ENCODE measurements around the gene NTRK2. TPM values are rescaled to one million over a fixed set of nuclear protein-coding genes. Genes with fewer than 3 reads are reported as not detected.

NTRK2 gene
- polyA plus RNA-seq, 1 experiment: 2.0 TPM

DNA sequence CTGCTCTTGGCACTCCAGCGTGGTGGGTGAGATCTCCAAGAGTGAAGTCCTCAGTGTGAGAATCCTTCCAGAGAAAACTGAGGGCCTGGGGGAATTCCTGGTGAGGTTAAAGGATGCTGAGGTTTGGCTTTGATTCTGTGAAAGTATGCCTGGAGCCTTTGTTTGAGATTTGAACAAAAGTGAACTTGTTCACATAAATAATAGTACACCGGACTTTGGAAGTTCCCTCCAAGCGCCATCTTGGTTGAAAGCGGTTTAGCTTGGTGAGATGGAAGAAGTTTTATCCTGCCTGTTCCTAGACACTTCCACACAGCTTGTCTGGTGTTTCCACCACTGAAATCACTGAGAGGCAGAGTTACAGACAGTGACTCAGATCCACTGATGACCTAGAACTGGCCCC lies 286.4 kb downstream of the NTRK2 start:
- DNase-seq (ENCODE audit: low read depth): no peak
- POLR2A ChIA-PET: no interaction called here
- Histone ChIP-seq H3K27me3 (ENCODE audit: control insufficient read depth, insufficient read depth, low read length) (no peaks in the 10 kb centered on the region; the same call in 1 of the 2 replicates), H3K36me3 (ENCODE audit: control insufficient read depth, insufficient read depth, low read length) (no peaks in the 10 kb centered on the region), H3K4me3 (ENCODE audit: low read depth, low read length) (no peak overlapping the region)
- TF ChIP-seq CTCF (IDR thresholded peaks at IDR 0.05; ENCODE audit: insufficient read depth, low read depth, low read length): no peak
- CTCF ChIA-PET: interaction anchor here (0.7 to 1.9 kb wide), 6 partner anchors 45 to 287 kb away, joined by 3 to 8 read pairs (median 3); partner anchors contain the start of gene NTRK2

GRCh38 chr9:84959339-84959738 lies 289.8 kb downstream of the NTRK2 start:
- no peaks in the 10 kb centered on the region; the same call in 1 of the 2 replicates for H3K27me3 ChIP-seq (ENCODE audit: control insufficient read depth, insufficient read depth, low read length)
- no peaks in the 10 kb centered on the region for H3K36me3 ChIP-seq (ENCODE audit: control insufficient read depth, insufficient read depth, low read length)
- ChIA-PET POLR2A (no interaction called here), CTCF (no interaction called here)
- no peak overlapping the region for H3K4me3 ChIP-seq (ENCODE audit: low read depth, low read length)
- no peak for DNase-seq (ENCODE audit: low read depth)
- no peak for TF ChIP-seq CTCF (IDR thresholded peaks at IDR 0.05; ENCODE audit: insufficient read depth, low read depth, low read length)

DNA sequence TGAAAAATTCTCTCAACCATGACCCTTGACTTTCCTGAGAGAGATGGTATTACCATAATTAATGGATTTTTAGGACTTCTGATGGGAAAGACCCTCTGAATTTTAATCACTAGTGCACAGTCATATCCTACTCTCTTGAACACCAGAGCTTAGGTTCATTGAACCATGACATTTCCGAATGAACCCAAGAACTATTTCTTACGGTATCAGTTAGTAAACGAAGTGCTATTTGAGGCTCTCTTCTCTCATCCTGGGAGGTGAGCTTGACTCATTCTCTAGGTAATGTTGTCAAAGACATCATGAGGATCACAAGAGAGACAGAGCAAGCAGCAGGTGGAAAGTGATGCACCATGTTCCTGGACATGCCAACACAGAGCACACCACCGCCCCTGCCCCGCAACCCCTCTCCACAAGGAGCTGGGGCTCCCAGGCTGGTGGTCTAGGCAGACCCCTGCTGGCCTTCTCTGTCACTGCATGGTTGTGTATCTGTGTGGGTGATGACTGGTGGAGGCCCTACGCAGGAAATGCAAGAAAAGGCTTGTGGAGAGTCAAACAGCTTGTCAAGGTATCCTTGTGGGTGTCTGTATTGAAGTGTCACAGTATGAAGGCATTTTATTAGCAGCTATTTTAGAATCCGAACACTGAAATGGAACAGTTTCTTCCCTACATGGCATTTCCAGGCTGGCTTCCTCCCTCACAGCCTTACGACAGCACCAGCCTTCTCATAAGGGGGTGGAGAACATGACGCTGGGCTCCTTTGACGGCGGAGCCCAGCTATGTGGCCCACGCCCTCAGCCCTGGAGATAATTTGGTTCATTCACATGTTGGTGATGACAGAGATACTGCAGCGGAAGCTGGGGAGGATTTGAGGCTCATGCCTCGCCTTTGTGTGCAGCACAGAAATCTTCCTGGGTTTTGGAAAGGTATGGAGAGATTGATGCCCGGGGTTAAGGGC lies 297.6 kb downstream of the NTRK2 start:
- Histone ChIP-seq H3K27me3 (ENCODE audit: control insufficient read depth, insufficient read depth, low read length) (no peaks in the 10 kb centered on the region), H3K36me3 (ENCODE audit: control insufficient read depth, insufficient read depth, low read length) (no peaks in the 10 kb centered on the region), H3K4me3 (ENCODE audit: low read depth, low read length) (no peak overlapping the region)
- ChIA-PET POLR2A (no interaction called here), CTCF (interaction anchor here (1.2 to 1.9 kb wide), 3 partner anchors 13 to 14 kb away, joined by 3 to 6 read pairs (median 3); no protein-coding TSS in a partner anchor)
- no peak for DNase-seq (ENCODE audit: low read depth)
- no peak for TF ChIP-seq CTCF (IDR thresholded peaks at IDR 0.05; ENCODE audit: insufficient read depth, low read depth, low read length)

DNA sequence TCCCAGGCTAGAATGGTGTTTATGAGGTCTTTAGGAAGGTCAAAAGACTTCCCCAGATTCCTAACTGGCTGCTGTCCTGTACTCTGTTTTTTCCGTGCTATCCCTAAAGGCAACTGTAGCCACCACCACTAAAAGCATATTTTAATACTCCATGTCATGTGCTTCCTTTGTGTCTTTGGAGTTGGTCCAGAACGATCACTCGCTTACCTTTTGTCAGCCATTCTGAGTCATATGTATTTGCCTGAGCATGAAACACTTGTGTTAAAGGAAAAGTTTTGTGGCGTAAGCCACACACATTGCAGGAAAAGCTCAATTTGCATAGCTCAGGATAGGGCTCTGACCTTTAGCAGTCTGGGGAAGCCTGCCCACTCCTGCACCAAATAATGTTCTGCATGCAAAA lies 299.6 kb downstream of the NTRK2 start:
- ChIA-PET CTCF (no interaction called here), POLR2A (no interaction called here)
- TF ChIP-seq CTCF (IDR thresholded peaks at IDR 0.05; ENCODE audit: insufficient read depth, low read depth, low read length): no peak
- no peak overlapping the region for H3K4me3 ChIP-seq (ENCODE audit: low read depth, low read length)
- no peaks in the 10 kb centered on the region for H3K36me3 ChIP-seq (ENCODE audit: control insufficient read depth, insufficient read depth, low read length)
- no peaks in the 10 kb centered on the region for H3K27me3 ChIP-seq (ENCODE audit: control insufficient read depth, insufficient read depth, low read length)
- no peak for DNase-seq (ENCODE audit: low read depth)

DNA sequence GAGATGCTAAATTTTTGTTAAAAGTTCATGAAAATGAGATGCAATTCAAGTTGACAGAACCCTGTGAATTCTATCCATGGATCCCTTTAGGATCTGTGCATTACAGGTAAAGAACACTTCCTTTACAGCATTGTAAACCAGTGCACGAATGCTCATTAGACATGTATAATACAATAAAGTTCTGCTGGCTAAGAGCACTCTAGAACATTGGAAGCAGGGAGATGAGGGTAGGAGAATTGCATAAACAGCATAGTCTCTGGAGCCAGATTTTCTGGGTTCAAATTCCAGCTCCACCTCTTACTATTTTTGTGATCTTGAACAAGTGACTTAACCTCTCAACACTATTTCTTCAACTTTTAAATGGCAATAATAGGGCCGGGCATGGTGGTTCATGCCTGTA lies 300.2 kb downstream of the NTRK2 start:
- DNase-seq (ENCODE audit: low read depth): no peak
- ChIA-PET POLR2A (no interaction called here), CTCF (no interaction called here)
- no peaks in the 10 kb centered on the region for H3K27me3 ChIP-seq (ENCODE audit: control insufficient read depth, insufficient read depth, low read length)
- H3K4me3 ChIP-seq (ENCODE audit: low read depth, low read length): no peak overlapping the region
- no peak for TF ChIP-seq CTCF (IDR thresholded peaks at IDR 0.05; ENCODE audit: insufficient read depth, low read depth, low read length)
- H3K36me3 ChIP-seq (ENCODE audit: control insufficient read depth, insufficient read depth, low read length): no peaks in the 10 kb centered on the region
